Left ventricle myocardium inferior (tissue), 1 donor: ENCODE results near the gene TBC1D5. TPM values are rescaled to one million over a fixed set of nuclear protein-coding genes. Genes with fewer than 3 reads are reported as not detected.

Experiments
- DNase-seq: peaks from one replicate; pipeline ENCODE4 v3.0.0-alpha.2; 2020
- H3K27ac ChIP-seq: fragments of 200-600 bp; replicated peaks from 2 replicates; pipeline ENCODE4 v1.8.0; 2021
- H3K27me3 ChIP-seq: fragments of 200-600 bp; 2 replicates; pipeline ENCODE4 v1.8.0; 2021; ENCODE audit warnings: low read depth
- H3K36me3 ChIP-seq: fragments of 200-600 bp; 2 replicates; pipeline ENCODE4 v1.8.0; 2021
- H3K4me1 ChIP-seq: fragments of 200-600 bp; 2 replicates; pipeline ENCODE4 v1.8.0; 2021
- H3K4me3 ChIP-seq: fragments of 200-600 bp; 2 replicates; pipeline ENCODE4 v1.8.0; 2021; ENCODE audit warnings: mild to moderate bottlenecking, moderate library complexity
- H3K9me3 ChIP-seq: fragments of 200-600 bp; replicated peaks from 2 replicates; pipeline ENCODE4 v1.8.0; 2021
- CTCF ChIP-seq: fragments of 200-600 bp; IDR thresholded peaks from 2 replicates; pipeline ENCODE4 v1.8.0; 2021; ENCODE audit warnings: antibody characterized with exemption, mild to moderate bottlenecking, borderline replicate concordance
- intact Hi-C: fragments of 100-400 bp; cut with micrococcal nuclease; formaldehyde crosslinking; loops from one replicate; pipeline ENCODE4 v1.11.0; 2022
- total RNA-seq: library from RNA; stranded (reverse); fragmentation: NEBNext Ultra II Directional; extraction: Animal tissue kit (Norgen Biotek cat#: 25700); gene quantifications from one replicate; pipeline ENCODE4 v1.2.1, GENCODE V29; 2021
- donor health status: DM: no; HTN: yes; CAD: no; lungs with severe emphysema.

TBC1D5 gene
- total RNA-seq, 1 donor from 2014 or later, result 26.9 TPM

GRCh38 chr3:17645074-17645698, 97.2 kb downstream of the TBC1D5 start:
- Histone ChIP-seq H3K4me3 (no peak overlapping the region), H3K4me1 (peaks cover 38% of the 10 kb centered on the region), H3K9me3 (no peaks in the 10 kb centered on the region), H3K27ac (no peak overlapping the region), H3K36me3 (no peaks in the 10 kb centered on the region), H3K27me3 (no peaks in the 10 kb centered on the region)
- intact Hi-C loops, result loop anchor here (2.0 kb wide), 1 partner anchor 196 kb away; no protein-coding TSS in a partner anchor
- DNase-seq, result no peak
- TF ChIP-seq CTCF, result peak; percentile 80

- H3K4me1 ChIP-seq, result peaks cover 48% of the 10 kb centered on the region
- DNase-seq, result no peak
- intact Hi-C loops, result loop anchor here (2.0 kb wide), 1 partner anchor 197 kb away; no protein-coding TSS in a partner anchor
Observed at GRCh38 chr3:17643691-17644090, 98.7 kb downstream of the TBC1D5 start.

DNA sequence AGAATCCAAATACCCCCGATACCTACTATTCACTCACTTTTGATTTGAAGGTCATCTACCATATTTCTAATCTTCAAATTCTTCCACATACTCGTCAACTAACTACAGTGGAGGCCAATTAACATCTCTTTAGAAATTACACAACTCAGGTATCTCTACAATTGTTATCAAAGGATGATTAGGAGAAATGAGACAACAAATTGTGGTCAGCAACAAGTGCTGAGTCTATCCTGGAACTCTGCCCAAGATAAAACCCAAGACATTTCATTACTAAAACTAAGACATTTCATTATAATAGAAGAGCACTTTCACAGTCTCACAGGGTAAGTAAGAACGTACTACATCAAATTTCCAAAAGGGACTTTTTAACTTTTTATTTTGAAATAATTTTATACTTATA, 100.0 kb downstream of the TBC1D5 start:
- no peak for DNase-seq
- TF ChIP-seq CTCF, result no peak
- no peak overlapping the region for H3K4me3 ChIP-seq
- no peak overlapping the region for H3K27ac ChIP-seq
- peaks cover 48% of the 10 kb centered on the region for H3K4me1 ChIP-seq
- no peaks in the 10 kb centered on the region for H3K36me3 ChIP-seq
- intact Hi-C loops, result no loop called here
- no peaks in the 10 kb centered on the region for H3K27me3 ChIP-seq
- H3K9me3 ChIP-seq, result no peaks in the 10 kb centered on the region

More at GRCh38 chr3:17643691-17644090, 98.7 kb downstream of the TBC1D5 start:
- Histone ChIP-seq H3K27ac (no peak overlapping the region), H3K9me3 (no peaks in the 10 kb centered on the region), H3K27me3 (no peaks in the 10 kb centered on the region), H3K4me3 (no peak overlapping the region), H3K36me3 (no peaks in the 10 kb centered on the region)
- no peak for TF ChIP-seq CTCF

GRCh38 chr3:17640466-17640865, 102.0 kb downstream of the TBC1D5 start:
- Histone ChIP-seq H3K4me3 (no peak overlapping the region), H3K9me3 (no peaks in the 10 kb centered on the region), H3K27ac (no peak overlapping the region), H3K36me3 (no peaks in the 10 kb centered on the region), H3K27me3 (no peaks in the 10 kb centered on the region), H3K4me1 (peaks cover 50% of the 10 kb centered on the region)
- intact Hi-C loops, result no loop called here
- no peak for TF ChIP-seq CTCF
- DNase-seq, result no peak

- Histone ChIP-seq H3K4me1 (peaks cover 48% of the 10 kb centered on the region), H3K4me3 (no peak overlapping the region), H3K27me3 (no peaks in the 10 kb centered on the region), H3K36me3 (no peaks in the 10 kb centered on the region), H3K27ac (no peak overlapping the region), H3K9me3 (no peaks in the 10 kb centered on the region)
- no peak for TF ChIP-seq CTCF
- intact Hi-C loops, result no loop called here
- DNase-seq, result no peak
Observed at GRCh38 chr3:17639765-17640164, 102.7 kb downstream of the TBC1D5 start.
